Ectodermal cell (in vitro differentiated cells): ENCODE measurements around the gene ABHD17C.

Source experiments
- H3K27ac ChIP-seq: 2 replicates; pipeline ENCODE4 v1.7.0; 2013; ENCODE audit warnings: mild to moderate bottlenecking, low read depth, low read length; ENCODE audit not compliant: insufficient read depth, poor library complexity, severe bottlenecking
- H3K27me3 ChIP-seq: 2 replicates; pipeline ENCODE4 v1.7.0; 2013; ENCODE audit warnings: mild to moderate bottlenecking, low read length; ENCODE audit not compliant: insufficient read depth, control insufficient read depth, poor library complexity, severe bottlenecking
- H3K36me3 ChIP-seq: one replicate; pipeline ENCODE4 v1.7.0; 2013; ENCODE audit warnings: low read length; ENCODE audit not compliant: control insufficient read depth, insufficient read depth
- H3K4me1 ChIP-seq: one replicate; pipeline ENCODE4 v1.7.0; 2013; ENCODE audit warnings: low read length; ENCODE audit not compliant: control insufficient read depth, insufficient read depth
- H3K4me3 ChIP-seq: 2 replicates; pipeline ENCODE4 v1.7.0; 2013; ENCODE audit warnings: low read depth, low read length, control low read depth; ENCODE audit not compliant: insufficient read depth
- H3K9me3 ChIP-seq: 2 replicates; pipeline ENCODE4 v1.7.0; 2013; ENCODE audit warnings: mild to moderate bottlenecking, low read length, moderate library complexity; ENCODE audit not compliant: control insufficient read depth
- WGBS, 2 experiments: methylation state at CpG; one replicate each; pipeline ENCODE4 v1.1.7; 2013; ENCODE audit warnings: missing lambda C conversion rate in 2 of 2; 5-methylcytosine and 5-hydroxymethylcytosine counted together

Gene ABHD17C

DNA sequence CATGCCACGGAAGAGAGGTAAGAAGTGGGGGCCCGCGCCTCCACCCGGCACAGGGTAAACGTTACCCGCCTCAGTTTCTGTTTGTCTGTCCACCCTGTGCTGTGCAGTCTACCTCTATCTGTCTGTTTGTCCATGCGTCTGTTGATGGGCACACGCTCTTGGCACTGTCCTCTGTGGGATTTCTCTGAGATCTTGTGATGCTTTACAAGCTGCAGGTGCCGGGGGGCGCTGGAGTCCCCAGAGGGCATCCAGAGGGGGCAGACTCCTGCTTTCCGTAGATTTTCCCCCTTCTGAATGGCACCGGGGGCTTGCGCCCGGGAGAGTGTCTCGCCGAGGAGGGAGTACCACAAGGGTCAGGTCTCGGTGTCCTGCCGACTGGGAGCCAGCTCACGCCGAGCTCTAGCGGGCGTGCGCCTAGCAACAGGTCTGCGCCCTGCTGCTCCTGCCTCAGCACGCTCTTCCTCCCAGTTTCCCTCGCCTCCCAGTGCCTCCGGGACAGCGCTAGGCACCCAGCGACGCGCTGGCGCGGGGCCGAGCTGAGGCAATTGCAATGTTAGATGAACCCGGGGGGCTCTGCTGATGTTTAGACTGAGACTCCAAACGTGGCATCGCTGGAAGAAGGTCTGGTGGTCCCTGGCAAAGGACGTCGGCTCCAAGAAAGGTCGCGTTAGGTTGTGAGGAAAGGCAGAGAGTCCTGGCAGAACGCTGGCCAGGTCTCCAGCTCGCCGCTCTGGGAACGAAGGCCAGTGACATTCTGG, 84.7 kb downstream of the ABHD17C start:
- no peaks in the 10 kb centered on the region for H3K9me3 ChIP-seq
- H3K4me3 ChIP-seq, result peak overlapping the region; percentile 19
- peaks cover 54% of the 10 kb centered on the region for H3K27me3 ChIP-seq
- no peak overlapping the region for H3K27ac ChIP-seq
- no peaks in the 10 kb centered on the region for H3K36me3 ChIP-seq
- H3K4me1 ChIP-seq, result peaks cover 16% of the 10 kb centered on the region
- 3 to 4% methylated on average over 45 of the region's 45 CpGs for WGBS, 2 experiments

GRCh38 chr15:80780416-80781221, 85.5 kb downstream of the ABHD17C start:
- Histone ChIP-seq H3K4me1 (peaks cover 16% of the 10 kb centered on the region), H3K36me3 (no peaks in the 10 kb centered on the region), H3K27ac (no peak overlapping the region), H3K27me3 (peaks cover 54% of the 10 kb centered on the region), H3K9me3 (no peaks in the 10 kb centered on the region), H3K4me3 (peak overlapping the region; percentile 19)
- 5 to 6% methylated on average over 40 of the region's 40 CpGs for WGBS, 2 experiments

DNA sequence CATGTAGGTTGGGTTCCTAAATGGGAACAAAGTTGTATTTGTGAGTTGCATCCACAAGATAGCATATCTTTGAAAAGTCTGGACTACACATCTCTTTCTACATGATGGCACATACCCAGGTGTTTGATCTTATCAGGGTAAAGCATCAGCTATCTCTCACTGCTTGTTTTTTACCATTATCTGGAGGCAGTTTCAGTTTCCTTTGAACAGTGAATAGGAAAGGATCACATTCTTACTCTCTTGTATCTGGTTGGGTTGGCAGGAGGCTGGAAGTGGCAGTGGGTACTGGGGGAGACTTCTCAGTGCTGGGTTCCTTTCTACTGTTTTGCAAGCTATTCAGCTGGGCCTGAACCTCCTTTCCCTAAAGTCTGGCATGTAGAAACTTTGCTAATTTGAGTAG, 88.2 kb downstream of the ABHD17C start:
- Histone ChIP-seq H3K4me1 (peaks cover 16% of the 10 kb centered on the region), H3K27me3 (peaks cover 41% of the 10 kb centered on the region), H3K27ac (no peak overlapping the region), H3K36me3 (no peaks in the 10 kb centered on the region), H3K9me3 (no peaks in the 10 kb centered on the region), H3K4me3 (no peak overlapping the region)

- Histone ChIP-seq H3K9me3 (no peaks in the 10 kb centered on the region), H3K36me3 (no peaks in the 10 kb centered on the region), H3K27me3 (peaks cover 20% of the 10 kb centered on the region), H3K27ac (no peak overlapping the region), H3K4me3 (no peak overlapping the region), H3K4me1 (peaks cover 5% of the 10 kb centered on the region)
- 91 to 92% methylated on average over 5 of the region's 5 CpGs for WGBS, 2 experiments
Measured at GRCh38 chr15:80785335-80785734, 90.2 kb downstream of the ABHD17C start.

DNA sequence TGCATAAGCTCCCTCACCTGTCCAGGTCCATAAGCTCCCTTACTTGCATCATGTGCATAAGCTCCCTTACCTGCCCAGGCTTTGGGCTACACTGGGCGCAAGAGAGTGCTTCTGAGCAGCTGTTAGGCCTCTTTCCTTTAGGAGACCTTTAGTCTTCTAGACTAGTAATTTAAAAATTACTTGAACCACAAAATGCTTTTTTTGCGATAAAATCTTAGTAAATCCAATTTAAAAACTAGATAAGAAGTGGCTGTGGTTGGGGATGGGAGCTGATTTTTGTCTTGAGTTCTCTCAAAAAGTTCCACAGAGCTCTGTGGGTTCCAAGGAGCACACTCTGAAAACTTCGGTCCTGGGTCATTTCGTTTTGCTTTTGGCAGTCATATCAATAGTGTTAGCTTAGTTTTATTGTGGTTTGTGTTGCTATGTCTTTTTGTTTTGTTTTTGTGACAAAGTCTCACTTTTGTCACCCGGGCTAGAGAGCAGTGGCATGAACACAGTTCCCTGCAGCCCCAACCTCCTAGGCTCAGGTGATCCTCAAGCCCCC, 90.8 kb downstream of the ABHD17C start:
- Histone ChIP-seq H3K9me3 (no peaks in the 10 kb centered on the region), H3K4me1 (peaks cover under 1% of the 10 kb centered on the region), H3K4me3 (no peak overlapping the region), H3K27ac (no peak overlapping the region), H3K27me3 (peaks cover 15% of the 10 kb centered on the region), H3K36me3 (no peaks in the 10 kb centered on the region)
- 88 to 96% methylated on average over 5 of the region's 5 CpGs for WGBS, 2 experiments

DNA sequence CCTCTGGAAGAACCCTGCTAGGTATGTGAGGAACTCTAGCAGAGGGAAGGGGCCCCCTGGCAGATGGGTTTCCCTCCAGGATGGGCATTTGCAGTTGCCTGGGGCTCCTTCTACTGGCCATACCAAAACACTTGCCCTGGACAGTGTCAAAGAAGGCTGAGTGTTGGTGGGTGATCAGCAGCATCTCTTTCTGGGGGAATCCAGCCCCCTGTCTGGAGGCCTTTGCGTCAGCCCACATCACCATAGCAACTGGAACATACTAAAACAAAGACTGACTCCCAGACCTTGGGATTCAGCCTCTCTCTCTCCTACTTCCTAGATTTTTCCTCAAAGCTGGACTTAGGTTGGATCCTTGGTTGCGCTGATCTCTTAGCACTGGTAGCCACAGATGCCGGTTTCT, 92.2 kb downstream of the ABHD17C start:
- Histone ChIP-seq H3K4me1 (no peaks in the 10 kb centered on the region), H3K27me3 (peaks cover 2% of the 10 kb centered on the region), H3K9me3 (no peaks in the 10 kb centered on the region), H3K36me3 (no peaks in the 10 kb centered on the region), H3K4me3 (no peak overlapping the region), H3K27ac (no peak overlapping the region)
- WGBS, 2 experiments, result 81 to 85% methylated on average over 3 of the region's 3 CpGs

DNA sequence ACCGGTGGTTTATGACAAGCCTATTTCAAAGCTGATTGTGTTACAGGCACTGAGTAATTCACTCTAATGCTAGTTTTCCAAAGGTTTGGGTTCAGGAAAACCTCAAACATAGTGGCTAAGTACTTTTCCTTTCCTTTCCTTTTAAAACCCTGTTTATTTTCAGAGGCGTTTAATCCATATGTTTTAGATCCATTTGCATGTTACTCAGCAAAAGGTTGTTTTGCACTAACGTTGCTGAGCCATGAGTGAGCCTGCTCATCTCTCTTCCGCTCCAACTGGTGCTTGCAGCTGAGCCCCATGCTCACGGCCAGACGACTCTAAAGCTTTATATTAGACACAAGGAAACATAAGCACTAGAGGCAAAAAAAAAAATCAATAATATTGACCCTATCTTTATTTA, 93.4 kb downstream of the ABHD17C start:
- Histone ChIP-seq H3K27ac (no peak overlapping the region), H3K4me3 (no peak overlapping the region), H3K27me3 (no peaks in the 10 kb centered on the region), H3K36me3 (no peaks in the 10 kb centered on the region), H3K9me3 (no peaks in the 10 kb centered on the region), H3K4me1 (no peaks in the 10 kb centered on the region)
- 89 to 91% methylated on average over 4 to 6 of the region's 6 CpGs for WGBS, 2 experiments

DNA sequence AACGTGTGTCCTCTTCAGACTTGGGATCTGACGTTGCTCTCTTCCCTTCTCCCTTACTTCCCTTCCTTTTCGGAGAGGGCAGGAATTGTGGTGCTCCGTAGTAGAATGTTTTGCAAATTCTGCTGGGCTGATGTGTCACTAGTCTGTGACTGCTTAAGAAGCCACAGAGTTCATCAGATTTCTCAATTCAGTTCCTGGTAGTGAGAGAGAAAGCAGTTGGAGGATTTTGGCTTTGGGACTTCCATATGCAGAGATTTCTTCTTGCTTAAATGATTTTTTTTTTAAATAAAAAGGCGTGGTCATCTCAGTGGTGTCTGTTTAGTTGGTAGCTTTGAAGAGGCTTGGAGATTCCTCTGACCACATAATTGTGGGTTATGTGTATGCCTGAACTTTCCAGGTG, 94.2 kb downstream of the ABHD17C start:
- H3K9me3 ChIP-seq, result no peaks in the 10 kb centered on the region
- no peak overlapping the region for H3K27ac ChIP-seq
- no peaks in the 10 kb centered on the region for H3K4me1 ChIP-seq
- H3K36me3 ChIP-seq, result no peaks in the 10 kb centered on the region
- H3K4me3 ChIP-seq, result no peak overlapping the region
- no peaks in the 10 kb centered on the region for H3K27me3 ChIP-seq
- 82 to 83% methylated on average over 5 of the region's 5 CpGs for WGBS, 2 experiments

- Histone ChIP-seq H3K4me3 (no peak overlapping the region), H3K27ac (no peak overlapping the region), H3K4me1 (no peaks in the 10 kb centered on the region), H3K9me3 (no peaks in the 10 kb centered on the region), H3K36me3 (no peaks in the 10 kb centered on the region), H3K27me3 (no peaks in the 10 kb centered on the region)
- 85 to 90% methylated on average over 4 of the region's 4 CpGs for WGBS, 2 experiments
Measured at GRCh38 chr15:80789796-80790195, 94.7 kb downstream of the ABHD17C start.

- WGBS, 2 experiments, result 96 to 97% methylated on average over 5 of the region's 5 CpGs
- H3K4me1 ChIP-seq, result no peaks in the 10 kb centered on the region
- no peaks in the 10 kb centered on the region for H3K9me3 ChIP-seq
- H3K36me3 ChIP-seq, result no peaks in the 10 kb centered on the region
- no peaks in the 10 kb centered on the region for H3K27me3 ChIP-seq
- no peak overlapping the region for H3K27ac ChIP-seq
- no peak overlapping the region for H3K4me3 ChIP-seq
Measured at GRCh38 chr15:80790236-80790635, 95.1 kb downstream of the ABHD17C start.
